GM21360 (cell line): ENCODE results near the gene DAAM1.

Experiments
- ATAC-seq: cut with Tn5 transposase; IDR thresholded peaks from one replicate; pipeline ENCODE4 v1.9.1; 2021; ENCODE audit warnings: mild to moderate bottlenecking, moderate library complexity; ENCODE audit not compliant: unreplicated experiment

Gene DAAM1

GRCh38 chr14:59407246-59408010 lies 219.0 kb downstream of the DAAM1 start:
- ATAC-seq: no peak

GRCh38 chr14:59415836-59416602 lies 227.6 kb downstream of the DAAM1 start:
- no peak for ATAC-seq

GRCh38 chr14:59417311-59417710 lies 228.8 kb downstream of the DAAM1 start:
- ATAC-seq: no peak

GRCh38 chr14:59419303-59419702 lies 230.8 kb downstream of the DAAM1 start:
- ATAC-seq: no peak
